ENCODE data around the gene VWA8.

The VWA8 gene

DNA sequence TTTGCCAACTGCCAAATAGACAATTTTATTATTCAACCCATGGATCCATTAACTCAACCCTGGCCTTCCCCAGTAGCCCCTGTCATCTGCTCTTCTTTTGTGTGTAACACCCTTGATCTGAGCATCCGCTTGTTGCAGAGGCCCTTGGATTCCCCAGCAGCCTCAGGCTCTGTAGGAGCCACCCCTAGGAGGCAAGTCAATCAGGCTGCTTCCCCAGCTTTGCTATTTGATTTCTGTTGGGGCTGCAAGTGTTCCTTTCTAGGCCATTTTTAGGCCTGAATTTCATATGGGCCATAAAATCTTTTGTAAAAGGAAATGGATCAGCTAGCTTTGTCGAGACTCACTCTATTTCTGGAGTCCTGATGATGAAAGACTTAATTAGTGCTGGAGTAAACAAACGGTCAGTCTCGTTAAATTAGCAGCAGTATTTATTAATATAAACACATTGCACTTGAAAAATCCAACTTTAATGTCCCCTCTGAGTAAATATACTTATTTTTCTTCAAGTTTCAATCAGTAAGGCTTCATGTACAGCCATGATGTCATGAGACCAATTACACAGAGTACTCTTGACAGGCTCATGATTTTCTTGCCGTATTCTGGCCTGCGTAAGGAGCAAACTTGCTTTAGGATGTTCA is 398.2 kb downstream of the VWA8 start:
- Histone ChIP-seq H3K4me3 (ENCODE audit: low read length in 2 of 2) (no peak overlapping the region), H3K9me3 (ENCODE audit: control insufficient read depth in 2 of 2, low read length in 2 of 2) (no peaks in the 10 kb centered on the region), H3K9ac (ENCODE audit: low read length in 2 of 2) (no peak overlapping the region), H3K36me3 (ENCODE audit: control insufficient read depth in 2 of 2, insufficient read depth in 2 of 2, low read length in 2 of 2) (peaks cover 0 to 2% of the 10 kb centered on the region in 2 donors), H3K27ac (ENCODE audit: low read length) (no peak overlapping the region), H3K4me1 (ENCODE audit: control insufficient read depth, insufficient read depth, low read length) (no peaks in the 10 kb centered on the region), H3K27me3 (ENCODE audit: control insufficient read depth in 1 of 2, insufficient read depth in 2 of 2, low read length in 2 of 2) (no peaks in the 10 kb centered on the region)

DNA sequence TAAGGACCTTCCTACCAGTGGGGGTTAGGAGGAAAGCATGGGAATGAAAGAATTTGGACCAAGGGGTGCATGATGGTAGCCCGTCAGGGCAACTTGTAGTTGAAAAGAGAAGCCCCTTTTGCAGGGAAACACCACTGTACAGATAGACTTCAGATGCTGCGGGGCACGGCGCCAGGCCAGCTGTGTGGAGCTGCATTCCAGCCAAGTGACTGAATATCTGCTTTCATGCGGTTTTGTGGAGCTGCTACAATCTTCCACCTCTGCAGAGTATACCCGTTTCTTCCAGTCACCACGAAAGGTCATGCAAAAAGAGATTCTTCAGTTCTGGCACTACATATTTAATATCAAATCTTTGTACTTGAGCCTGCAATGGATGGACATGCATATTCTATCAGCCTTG is 398.8 kb downstream of the VWA8 start:
- Histone ChIP-seq H3K27ac (ENCODE audit: low read length) (no peak overlapping the region), H3K4me3 (ENCODE audit: low read length in 2 of 2) (no peak overlapping the region), H3K36me3 (ENCODE audit: control insufficient read depth in 2 of 2, insufficient read depth in 2 of 2, low read length in 2 of 2) (peaks cover 0 to 2% of the 10 kb centered on the region in 2 donors), H3K9ac (ENCODE audit: low read length in 2 of 2) (no peak overlapping the region), H3K4me1 (ENCODE audit: control insufficient read depth, insufficient read depth, low read length) (no peaks in the 10 kb centered on the region), H3K9me3 (ENCODE audit: control insufficient read depth in 2 of 2, low read length in 2 of 2) (no peaks in the 10 kb centered on the region), H3K27me3 (ENCODE audit: control insufficient read depth in 1 of 2, insufficient read depth in 2 of 2, low read length in 2 of 2) (no peaks in the 10 kb centered on the region)

DNA sequence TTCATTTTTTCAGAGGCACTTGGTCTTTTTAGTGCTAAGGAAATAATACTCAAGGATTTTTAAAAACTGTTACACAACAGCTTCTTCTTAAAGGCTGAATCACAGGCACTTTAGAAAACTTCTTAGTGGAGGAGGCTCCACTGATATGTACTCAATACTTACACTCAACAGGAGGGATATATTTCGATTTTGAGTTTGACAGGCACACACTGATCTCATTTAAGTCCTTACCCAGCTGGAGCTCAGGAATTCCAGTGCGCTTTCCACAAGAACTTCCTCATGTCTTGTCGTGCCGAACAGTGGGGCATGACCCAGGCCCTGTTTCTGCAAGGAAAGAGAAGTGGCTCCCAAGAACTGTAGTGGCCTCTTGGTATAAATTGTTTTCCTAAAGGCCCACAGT is 399.7 kb downstream of the VWA8 start:
- Histone ChIP-seq H3K9me3 (ENCODE audit: control insufficient read depth in 2 of 2, low read length in 2 of 2) (no peaks in the 10 kb centered on the region), H3K4me1 (ENCODE audit: control insufficient read depth, insufficient read depth, low read length) (no peaks in the 10 kb centered on the region), H3K27me3 (ENCODE audit: control insufficient read depth in 1 of 2, insufficient read depth in 2 of 2, low read length in 2 of 2) (no peaks in the 10 kb centered on the region), H3K36me3 (ENCODE audit: control insufficient read depth in 2 of 2, insufficient read depth in 2 of 2, low read length in 2 of 2) (peaks cover 0 to 2% of the 10 kb centered on the region in 2 donors), H3K9ac (ENCODE audit: low read length in 2 of 2) (no peak overlapping the region), H3K27ac (ENCODE audit: low read length) (no peak overlapping the region), H3K4me3 (ENCODE audit: low read length in 2 of 2) (no peak overlapping the region)

DNA sequence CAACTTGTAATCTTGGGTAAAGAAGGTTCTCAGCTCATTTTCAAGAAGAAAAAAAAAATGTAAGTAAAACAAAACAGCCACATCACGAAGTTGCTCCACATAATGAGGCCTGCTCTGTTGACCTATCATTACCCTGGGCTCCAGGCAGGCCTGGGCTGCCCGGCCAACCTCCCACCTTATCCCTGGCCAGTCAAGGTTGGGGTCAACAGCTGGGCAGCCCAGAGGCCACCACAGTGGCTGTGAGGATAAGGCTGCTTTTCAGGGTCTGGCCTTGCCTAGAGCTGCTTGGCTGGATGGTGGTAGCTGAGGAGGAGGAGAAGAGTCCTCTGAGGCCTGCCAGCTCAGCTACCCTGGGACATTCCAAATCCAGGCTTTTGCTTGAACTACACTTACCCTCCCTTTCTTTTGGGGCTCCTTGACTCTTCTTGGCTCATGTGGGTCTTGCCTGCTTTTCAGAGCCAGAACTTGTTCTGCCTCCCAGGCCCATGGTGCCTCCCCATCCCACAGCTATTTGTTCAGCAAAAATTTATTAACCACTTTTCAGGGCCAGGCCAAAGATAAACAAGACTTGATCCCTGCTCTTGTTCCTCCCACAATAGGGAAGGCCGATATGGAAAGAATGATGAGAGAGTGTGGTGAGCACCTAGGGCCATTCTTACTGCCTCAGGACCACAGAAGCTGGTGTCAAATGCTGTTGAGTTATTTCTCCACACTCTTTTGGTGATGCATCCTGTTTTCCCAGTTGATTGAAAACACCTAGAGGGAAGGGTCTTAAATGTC is 401.9 kb downstream of the VWA8 start:
- Histone ChIP-seq H3K27ac (ENCODE audit: low read length) (no peak overlapping the region), H3K4me3 (ENCODE audit: low read length in 2 of 2) (no peak overlapping the region), H3K4me1 (ENCODE audit: control insufficient read depth, insufficient read depth, low read length) (no peaks in the 10 kb centered on the region), H3K9ac (ENCODE audit: low read length in 2 of 2) (no peak overlapping the region), H3K27me3 (ENCODE audit: control insufficient read depth in 1 of 2, insufficient read depth in 2 of 2, low read length in 2 of 2) (no peaks in the 10 kb centered on the region), H3K9me3 (ENCODE audit: control insufficient read depth in 2 of 2, low read length in 2 of 2) (no peaks in the 10 kb centered on the region), H3K36me3 (ENCODE audit: control insufficient read depth in 2 of 2, insufficient read depth in 2 of 2, low read length in 2 of 2) (no peaks in the 10 kb centered on the region)

DNA sequence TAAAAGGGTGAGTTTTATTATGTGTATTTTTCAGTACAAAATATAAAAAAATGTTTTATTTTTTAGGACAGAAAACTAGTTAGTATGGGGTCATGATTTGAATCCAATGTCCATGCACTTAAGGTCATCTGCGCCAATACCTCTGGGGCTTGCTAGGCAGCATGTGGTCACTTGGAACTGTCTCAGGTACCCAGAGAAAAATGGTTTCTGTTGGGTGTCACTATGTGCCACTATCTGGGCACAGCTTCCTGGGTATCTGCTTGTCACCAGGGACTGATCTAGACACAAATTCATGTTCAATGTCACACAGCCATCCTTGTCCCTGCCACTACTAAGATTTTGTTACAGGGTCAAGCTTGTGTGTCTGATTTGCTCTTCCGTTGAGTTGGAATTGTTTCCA is 403.2 kb downstream of the VWA8 start:
- Histone ChIP-seq H3K4me1 (ENCODE audit: control insufficient read depth, insufficient read depth, low read length) (no peaks in the 10 kb centered on the region), H3K27me3 (ENCODE audit: control insufficient read depth in 1 of 2, insufficient read depth in 2 of 2, low read length in 2 of 2) (no peaks in the 10 kb centered on the region), H3K27ac (ENCODE audit: low read length) (no peak overlapping the region), H3K36me3 (ENCODE audit: control insufficient read depth in 2 of 2, insufficient read depth in 2 of 2, low read length in 2 of 2) (no peaks in the 10 kb centered on the region), H3K9me3 (ENCODE audit: control insufficient read depth in 2 of 2, low read length in 2 of 2) (no peaks in the 10 kb centered on the region), H3K9ac (ENCODE audit: low read length in 2 of 2) (no peak overlapping the region), H3K4me3 (ENCODE audit: low read length in 2 of 2) (no peak overlapping the region)

DNA sequence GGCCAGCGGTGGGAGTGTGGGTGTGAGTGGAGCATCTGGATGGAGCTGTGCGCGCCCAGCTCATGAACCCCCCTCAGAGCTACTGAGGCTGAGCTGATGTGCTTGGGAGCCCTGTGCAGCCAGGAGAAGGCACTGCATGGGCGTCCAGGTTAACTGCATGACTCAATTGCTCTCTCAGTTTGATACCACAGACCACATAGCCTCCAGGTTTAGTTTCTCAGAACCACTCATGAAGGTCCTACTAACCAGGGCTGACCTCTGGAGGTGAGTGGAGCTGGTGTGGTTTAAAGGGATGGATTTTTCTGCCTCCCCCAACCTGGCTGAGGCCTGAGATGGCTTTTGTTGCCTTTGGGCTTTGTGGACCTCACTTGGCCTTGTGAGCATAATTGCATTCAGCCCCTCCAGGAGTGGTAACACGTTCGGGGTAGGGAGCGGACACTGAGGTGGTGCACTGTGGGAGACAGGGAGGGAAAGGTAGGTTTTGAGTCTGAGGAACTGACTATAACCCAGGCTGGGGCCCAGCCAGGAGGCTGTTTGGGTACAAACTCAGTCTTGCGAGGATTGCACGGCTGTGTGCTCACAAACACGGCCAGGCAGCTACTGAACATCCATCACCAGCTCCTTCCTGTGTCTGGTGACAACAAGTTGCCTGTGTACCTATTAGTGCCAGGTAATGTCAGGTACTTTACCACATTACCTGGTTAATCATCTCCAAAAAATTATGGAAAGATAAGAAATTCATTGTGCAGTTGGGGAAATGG is 406.1 kb downstream of the VWA8 start:
- Histone ChIP-seq H3K27ac (ENCODE audit: low read length) (no peak overlapping the region), H3K4me3 (ENCODE audit: low read length in 2 of 2) (no peak overlapping the region), H3K27me3 (ENCODE audit: control insufficient read depth in 1 of 2, insufficient read depth in 2 of 2, low read length in 2 of 2) (no peaks in the 10 kb centered on the region)

DNA sequence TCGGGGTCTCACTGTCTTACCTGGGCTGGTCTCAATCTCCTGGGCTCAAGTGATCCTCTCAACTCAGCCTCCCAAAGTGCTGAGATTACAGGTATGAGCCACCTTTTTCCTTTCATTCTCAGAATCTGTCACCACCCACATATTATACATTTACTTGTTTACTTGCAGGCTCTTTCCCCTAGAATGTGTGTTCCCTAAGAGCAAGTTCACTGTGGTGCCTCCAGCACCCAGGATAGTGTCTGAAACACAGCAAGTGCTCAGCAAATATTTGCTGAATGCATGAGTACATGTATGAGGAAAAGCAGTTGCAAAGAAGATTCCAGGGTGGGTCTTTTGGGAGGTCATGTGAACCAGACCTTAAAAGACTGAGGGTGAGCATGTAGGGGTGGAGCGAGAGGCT is 406.7 kb downstream of the VWA8 start:
- H3K27me3 ChIP-seq (ENCODE audit: control insufficient read depth in 1 of 2, insufficient read depth in 2 of 2, low read length in 2 of 2) = no peaks in the 10 kb centered on the region

More for the DNA sequence above, 406.1 kb downstream of the VWA8 start:
- Histone ChIP-seq H3K9ac (ENCODE audit: low read length in 2 of 2) (no peak overlapping the region), H3K4me1 (ENCODE audit: control insufficient read depth, insufficient read depth, low read length) (no peaks in the 10 kb centered on the region), H3K9me3 (ENCODE audit: control insufficient read depth in 2 of 2, low read length in 2 of 2) (no peaks in the 10 kb centered on the region), H3K36me3 (ENCODE audit: control insufficient read depth in 2 of 2, insufficient read depth in 2 of 2, low read length in 2 of 2) (no peaks in the 10 kb centered on the region)

DNA sequence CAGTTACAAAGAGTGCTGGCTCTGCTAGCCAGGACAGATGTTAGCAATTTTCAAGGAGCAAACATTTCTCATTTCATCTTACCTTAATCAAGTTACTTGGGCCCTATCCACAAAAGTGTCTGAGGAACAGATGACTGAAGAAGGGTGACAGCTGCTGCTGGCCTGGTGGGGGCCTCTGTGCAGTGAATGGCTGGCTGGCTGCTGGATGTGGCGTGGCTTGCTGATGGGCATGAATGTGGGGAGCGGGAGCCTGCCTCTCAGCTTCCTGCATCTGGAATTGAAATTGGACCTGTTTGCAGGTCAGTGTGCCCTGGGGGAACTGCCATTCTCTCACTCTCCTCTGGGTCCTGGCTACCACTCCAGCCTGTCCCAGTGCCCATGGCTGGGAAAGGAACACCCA is 408.9 kb downstream of the VWA8 start:
- no peaks in the 10 kb centered on the region for H3K9me3 ChIP-seq (ENCODE audit: control insufficient read depth in 2 of 2, low read length in 2 of 2)
- no peak overlapping the region for H3K27ac ChIP-seq (ENCODE audit: low read length)
- peaks cover 0 to 2% of the 10 kb centered on the region in 2 donors for H3K27me3 ChIP-seq (ENCODE audit: control insufficient read depth in 1 of 2, insufficient read depth in 2 of 2, low read length in 2 of 2)
- no peaks in the 10 kb centered on the region for H3K36me3 ChIP-seq (ENCODE audit: control insufficient read depth in 2 of 2, insufficient read depth in 2 of 2, low read length in 2 of 2)
- H3K4me3 ChIP-seq (ENCODE audit: low read length in 2 of 2) = no peak overlapping the region
- peaks cover 11% of the 10 kb centered on the region for H3K4me1 ChIP-seq (ENCODE audit: control insufficient read depth, insufficient read depth, low read length)
- no peak overlapping the region for H3K9ac ChIP-seq (ENCODE audit: low read length in 2 of 2)

More for the DNA sequence above, 406.7 kb downstream of the VWA8 start:
- Histone ChIP-seq H3K36me3 (ENCODE audit: control insufficient read depth in 2 of 2, insufficient read depth in 2 of 2, low read length in 2 of 2) (no peaks in the 10 kb centered on the region), H3K4me3 (ENCODE audit: low read length in 2 of 2) (no peak overlapping the region), H3K9ac (ENCODE audit: low read length in 2 of 2) (no peak overlapping the region), H3K4me1 (ENCODE audit: control insufficient read depth, insufficient read depth, low read length) (no peaks in the 10 kb centered on the region), H3K27ac (ENCODE audit: low read length) (no peak overlapping the region), H3K9me3 (ENCODE audit: control insufficient read depth in 2 of 2, low read length in 2 of 2) (no peaks in the 10 kb centered on the region)

DNA sequence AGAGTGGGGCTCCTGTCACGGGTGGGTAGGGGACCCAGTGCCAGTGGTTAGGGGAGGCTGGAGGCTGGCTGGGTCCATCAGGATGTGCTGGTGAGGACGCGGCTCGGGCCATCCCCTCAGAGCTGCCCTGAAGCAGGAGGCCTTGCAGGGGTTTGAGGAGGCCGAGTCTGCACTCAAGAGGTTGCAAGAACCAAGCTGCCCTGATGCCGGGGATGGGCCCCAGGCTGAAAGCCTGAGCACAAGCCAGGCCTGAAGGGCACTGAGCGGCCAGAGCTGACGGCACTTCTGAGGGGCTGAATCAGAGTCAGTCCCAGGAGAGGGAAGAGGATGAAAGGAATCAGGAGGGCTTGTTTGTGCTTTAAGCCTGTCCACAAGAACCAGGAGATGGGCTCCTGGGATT is 410.6 kb downstream of the VWA8 start:
- H3K4me1 ChIP-seq (ENCODE audit: control insufficient read depth, insufficient read depth, low read length) = peaks cover 11% of the 10 kb centered on the region
- no peak overlapping the region for H3K4me3 ChIP-seq (ENCODE audit: low read length in 2 of 2)
- H3K27me3 ChIP-seq (ENCODE audit: control insufficient read depth in 1 of 2, insufficient read depth in 2 of 2, low read length in 2 of 2) = peaks cover 0 to 2% of the 10 kb centered on the region in 2 donors
- H3K9ac ChIP-seq (ENCODE audit: low read length in 2 of 2) = no peak overlapping the region
- no peaks in the 10 kb centered on the region for H3K36me3 ChIP-seq (ENCODE audit: control insufficient read depth in 2 of 2, insufficient read depth in 2 of 2, low read length in 2 of 2)
- H3K27ac ChIP-seq (ENCODE audit: low read length) = no peak overlapping the region
- no peaks in the 10 kb centered on the region for H3K9me3 ChIP-seq (ENCODE audit: control insufficient read depth in 2 of 2, low read length in 2 of 2)

DNA sequence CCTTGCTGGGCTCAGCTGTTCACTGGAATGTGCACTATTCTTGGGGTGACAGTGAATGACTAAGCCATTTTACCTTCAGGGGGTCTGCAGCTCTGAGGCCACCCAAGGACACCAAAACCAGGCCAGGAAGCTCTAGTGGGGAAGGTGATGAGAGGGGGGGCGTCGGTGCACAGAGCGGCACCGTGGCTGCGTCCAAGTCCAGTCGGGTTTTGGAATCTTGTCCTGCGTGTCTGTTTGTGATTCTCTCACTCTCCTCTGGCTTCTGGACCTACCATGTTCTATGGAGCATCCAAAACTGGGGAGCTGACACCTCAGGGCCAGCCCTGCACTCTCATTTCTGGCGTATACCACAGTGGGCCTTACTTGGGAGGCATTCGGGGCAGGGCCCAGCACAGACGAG is 411.4 kb downstream of the VWA8 start:
- Histone ChIP-seq H3K9ac (ENCODE audit: low read length in 2 of 2) (no peak overlapping the region), H3K27me3 (ENCODE audit: control insufficient read depth in 1 of 2, insufficient read depth in 2 of 2, low read length in 2 of 2) (peaks cover 0 to 2% of the 10 kb centered on the region in 2 donors), H3K9me3 (ENCODE audit: control insufficient read depth in 2 of 2, low read length in 2 of 2) (no peaks in the 10 kb centered on the region), H3K4me1 (ENCODE audit: control insufficient read depth, insufficient read depth, low read length) (peaks cover 11% of the 10 kb centered on the region), H3K4me3 (ENCODE audit: low read length in 2 of 2) (no peak overlapping the region), H3K36me3 (ENCODE audit: control insufficient read depth in 2 of 2, insufficient read depth in 2 of 2, low read length in 2 of 2) (no peaks in the 10 kb centered on the region), H3K27ac (ENCODE audit: low read length) (no peak overlapping the region)

All from stomach smooth muscle (tissue), 2 donors.